ENCODE data around the gene MAFG.

Gene MAFG

DNA sequence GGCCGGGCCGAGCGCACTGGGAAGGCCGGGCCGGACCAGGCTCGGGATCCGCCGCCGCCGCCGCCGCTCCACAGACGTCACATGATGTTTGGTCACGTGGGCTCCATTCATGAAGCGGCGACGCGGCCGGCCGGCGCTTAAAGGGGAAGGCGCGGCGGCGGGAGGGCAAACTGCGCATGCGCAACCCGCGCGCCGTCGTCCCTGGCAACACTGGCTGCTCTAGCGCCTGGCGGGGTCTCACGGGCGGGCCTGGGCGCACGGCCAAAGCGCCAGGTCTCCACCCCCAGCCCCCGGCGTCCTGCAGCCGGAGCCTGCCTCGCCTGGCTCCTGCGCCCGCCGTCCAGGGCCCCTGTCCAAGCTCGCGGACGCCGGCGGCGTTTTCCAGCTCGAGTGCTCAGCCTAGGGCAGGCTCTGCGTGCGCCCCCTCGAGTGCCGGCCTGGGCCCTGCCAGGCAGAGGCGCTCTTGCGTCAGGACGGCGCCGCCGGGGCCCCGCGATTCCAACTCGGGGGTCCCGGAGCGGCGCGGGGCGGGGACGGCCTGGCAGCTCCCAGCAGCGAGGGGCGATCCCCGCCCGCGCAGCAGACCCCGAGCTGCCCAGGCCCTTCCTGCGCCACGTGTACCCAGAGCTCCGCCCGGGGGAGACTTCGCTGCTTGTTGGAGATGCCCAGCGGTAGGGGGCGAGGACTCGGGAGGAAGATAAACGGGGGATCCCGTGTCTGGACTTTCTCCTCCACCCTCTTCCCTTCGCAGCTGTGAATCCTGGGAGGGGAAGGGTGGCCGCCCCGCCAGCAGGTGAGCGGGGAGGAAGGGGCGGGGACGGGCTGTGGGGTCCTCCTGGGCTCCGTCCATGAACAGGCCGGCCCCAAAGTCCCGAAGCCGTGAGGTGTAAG, at the start of gene MAFG:
MAFG (minus strand) TSS at position 83 of the 891 bp plus-strand sequence. CDS start 4,550 bp downstream, outside the sequence.
- peak; percentile 82 for DNase-seq

GRCh38 chr17:81976332-81977210, 49.0 kb upstream of the MAFG start:
- no peak for DNase-seq

- DNase-seq, result no peak
Observed at GRCh38 chr17:81973432-81973831, 45.9 kb upstream of the MAFG start.

GRCh38 chr17:81968850-81969812, 41.6 kb upstream of the MAFG start:
- DNase-seq, result no peak

- no peak for DNase-seq
Observed at GRCh38 chr17:81968396-81968745, 40.8 kb upstream of the MAFG start.

DNA sequence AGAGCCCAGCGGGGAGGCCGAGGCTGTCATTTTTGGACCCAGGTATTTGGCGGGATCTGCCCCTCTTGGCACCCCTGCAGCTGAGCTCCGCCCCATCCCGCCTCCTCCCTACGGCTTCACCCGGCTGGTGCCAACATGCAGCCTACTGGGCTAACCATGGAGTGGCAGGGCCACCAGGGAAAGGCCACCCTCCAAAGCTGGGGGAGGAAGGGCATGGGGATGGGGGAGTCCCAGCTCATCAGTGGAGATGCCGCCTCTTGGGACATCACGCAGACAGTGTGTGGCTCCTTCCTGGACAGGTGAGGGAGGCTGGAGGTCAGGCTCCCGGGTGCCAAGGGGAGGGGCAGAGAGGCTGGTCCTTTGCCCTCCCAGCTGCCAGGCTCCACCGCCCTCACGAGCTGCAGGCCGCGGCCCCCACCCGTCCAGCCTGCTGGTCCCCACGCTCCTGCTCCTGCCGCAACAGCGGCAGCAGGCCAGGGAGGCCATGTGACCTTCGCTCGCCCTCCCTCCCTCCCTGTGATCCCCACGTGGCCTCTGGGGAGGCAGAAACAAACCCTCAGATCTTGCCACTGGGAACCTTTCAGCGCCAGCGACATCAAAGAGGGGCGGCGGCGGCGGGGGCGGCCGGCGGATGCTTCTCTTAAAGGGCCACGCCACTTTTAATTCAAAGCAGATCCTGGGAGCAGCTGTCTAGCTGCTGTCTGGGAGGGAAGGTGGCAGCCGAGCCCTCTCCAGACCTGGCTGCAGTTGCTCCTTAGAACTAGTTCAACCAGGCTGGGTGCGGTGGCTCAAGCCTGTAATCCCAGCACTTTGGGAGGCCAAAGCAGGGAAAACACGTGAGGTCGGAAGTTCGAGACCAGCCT, 40.2 kb upstream of the MAFG start:
- DNase-seq, result peak; percentile 61

DNA sequence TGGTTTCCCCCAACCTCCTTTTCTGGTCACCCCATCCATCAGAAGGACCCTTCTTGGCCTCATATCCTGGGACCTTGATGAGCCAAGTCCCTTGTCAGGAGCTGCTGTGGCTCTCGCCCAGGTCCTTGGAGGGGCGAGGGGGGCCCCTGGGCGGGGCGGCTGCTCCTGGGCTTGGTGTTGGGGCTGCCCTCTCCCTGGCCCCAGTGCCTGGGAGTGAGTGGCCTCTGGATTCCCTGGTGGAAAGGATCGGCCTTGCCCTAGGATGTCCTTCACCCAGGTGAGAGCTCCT, 39.7 kb upstream of the MAFG start:
- no peak for DNase-seq

DNA sequence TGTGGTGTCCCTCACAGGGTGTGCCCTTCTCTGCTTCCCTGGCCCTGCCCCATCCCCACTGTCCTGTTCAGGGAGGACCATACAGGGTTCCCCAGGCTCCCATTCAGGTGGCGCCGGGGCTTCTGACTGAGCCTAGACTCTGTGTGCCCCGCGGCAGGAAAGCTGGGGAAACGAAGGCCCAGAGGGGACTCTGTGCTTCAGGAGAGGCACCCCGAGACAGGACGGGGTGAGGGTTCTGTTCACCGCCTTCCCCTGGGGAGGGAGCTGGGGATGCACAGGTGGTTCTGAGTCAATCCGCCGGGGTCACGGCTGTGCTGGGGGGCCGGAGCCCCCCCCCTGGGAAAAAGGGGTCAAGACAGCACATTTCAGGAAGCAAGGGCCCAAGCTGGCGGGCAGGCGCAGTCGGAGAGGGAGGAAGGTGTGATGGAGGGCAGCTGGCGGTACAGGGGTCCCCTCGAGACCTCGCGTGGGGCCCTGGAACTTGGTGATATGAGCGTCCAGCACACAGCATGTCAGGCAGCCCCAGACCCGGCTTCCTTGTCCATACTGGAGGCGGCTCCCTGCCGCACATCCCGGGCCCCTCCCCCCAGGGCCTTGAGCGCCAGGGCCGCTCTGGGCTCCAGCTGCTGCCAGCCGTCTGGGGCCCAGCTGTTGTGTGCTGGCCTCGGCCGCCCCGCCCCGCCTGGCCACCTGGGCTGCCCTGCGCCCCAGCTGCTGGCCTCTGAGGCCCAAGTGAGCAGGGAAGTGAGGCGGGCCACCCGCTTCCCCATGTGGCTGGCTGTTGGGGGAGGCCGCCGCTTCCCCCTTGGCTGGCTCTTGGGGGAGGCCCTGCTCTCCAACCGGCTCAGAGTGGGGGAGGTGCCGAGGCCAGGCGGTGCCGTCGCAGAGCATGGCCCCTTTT, 39.1 kb upstream of the MAFG start:
- peak; percentile 56 for DNase-seq

DNA sequence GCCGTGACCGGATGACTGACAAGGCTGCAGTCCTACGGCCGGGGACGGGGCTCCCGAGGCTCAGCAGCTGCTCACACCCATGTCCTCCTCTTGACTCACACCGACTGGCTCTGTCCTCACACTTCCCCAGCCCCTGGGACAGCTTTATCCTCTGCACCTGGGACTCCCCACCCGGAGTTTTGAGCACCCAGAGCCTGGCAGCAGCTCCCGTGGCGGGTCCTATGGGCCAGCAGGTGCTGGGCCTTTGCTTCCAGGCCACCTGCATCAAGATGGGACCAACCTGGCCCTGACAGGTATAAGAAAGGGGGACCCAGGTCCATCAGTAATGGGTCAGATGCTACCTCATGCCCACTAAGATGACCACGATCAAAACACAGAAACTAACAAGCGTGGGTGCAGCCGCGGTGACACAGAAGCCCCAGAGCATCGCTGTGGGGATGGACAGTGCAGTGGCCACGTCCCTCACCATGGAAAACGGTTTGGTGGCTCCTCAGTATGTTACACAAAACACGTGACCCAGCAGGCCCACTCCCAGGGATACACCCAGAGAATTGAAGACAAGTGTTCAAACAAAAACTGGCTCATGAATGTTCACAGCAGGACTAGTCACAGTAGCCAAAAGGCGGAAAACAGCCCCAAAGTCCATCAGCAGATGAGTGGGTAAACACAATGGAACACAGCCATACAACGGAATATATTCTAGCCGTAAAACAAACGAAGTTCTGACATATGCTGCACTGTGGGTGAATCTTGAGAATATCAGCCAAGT, 36.7 kb upstream of the MAFG start:
- no peak for DNase-seq

DNA sequence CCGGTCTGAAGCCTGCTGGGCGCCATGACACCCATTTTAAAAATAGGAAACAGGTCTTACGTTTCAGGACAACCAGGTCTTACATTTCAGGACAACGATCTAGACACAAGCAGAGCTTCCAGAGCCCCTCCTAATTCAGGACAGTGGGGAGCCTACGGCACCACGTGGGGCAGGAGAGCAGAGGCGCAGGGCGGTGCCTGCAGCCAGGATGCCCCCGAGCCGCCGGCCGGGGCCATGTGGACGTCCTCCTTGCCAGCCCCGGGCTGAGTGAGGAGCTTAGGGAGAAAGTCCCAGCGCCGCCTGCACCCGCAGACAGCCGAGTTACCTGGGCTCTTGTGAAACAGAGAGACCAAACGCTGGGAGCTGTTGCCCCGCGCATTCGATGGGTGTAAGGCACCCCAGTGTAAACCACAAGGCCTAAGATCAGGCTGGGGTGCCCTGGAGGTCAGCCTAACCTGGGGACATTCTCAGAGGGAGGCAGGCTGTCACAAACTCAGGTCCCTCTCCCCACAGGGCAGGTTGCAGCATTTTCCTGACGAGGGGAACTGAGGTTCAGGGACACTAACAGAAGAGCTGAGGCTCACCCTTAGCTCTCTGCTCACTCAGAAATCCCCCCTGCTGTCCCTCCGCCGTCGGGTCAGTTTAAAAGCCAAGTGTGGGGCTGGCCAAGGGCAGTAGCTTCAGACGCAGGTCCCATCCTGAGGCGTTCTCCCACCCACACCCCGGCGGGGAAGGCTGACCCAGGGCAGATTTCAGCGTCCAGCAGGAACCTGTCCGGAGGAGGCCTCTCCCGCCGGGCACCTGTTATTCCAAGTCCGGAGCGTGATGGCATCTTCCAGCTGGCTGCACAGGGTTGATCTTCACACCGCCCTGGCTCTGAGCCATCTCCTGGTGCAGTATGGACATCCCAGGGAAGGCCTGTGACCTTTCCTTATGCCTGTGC, 35.2 kb upstream of the MAFG start:
- DNase-seq, result no peak

DNA sequence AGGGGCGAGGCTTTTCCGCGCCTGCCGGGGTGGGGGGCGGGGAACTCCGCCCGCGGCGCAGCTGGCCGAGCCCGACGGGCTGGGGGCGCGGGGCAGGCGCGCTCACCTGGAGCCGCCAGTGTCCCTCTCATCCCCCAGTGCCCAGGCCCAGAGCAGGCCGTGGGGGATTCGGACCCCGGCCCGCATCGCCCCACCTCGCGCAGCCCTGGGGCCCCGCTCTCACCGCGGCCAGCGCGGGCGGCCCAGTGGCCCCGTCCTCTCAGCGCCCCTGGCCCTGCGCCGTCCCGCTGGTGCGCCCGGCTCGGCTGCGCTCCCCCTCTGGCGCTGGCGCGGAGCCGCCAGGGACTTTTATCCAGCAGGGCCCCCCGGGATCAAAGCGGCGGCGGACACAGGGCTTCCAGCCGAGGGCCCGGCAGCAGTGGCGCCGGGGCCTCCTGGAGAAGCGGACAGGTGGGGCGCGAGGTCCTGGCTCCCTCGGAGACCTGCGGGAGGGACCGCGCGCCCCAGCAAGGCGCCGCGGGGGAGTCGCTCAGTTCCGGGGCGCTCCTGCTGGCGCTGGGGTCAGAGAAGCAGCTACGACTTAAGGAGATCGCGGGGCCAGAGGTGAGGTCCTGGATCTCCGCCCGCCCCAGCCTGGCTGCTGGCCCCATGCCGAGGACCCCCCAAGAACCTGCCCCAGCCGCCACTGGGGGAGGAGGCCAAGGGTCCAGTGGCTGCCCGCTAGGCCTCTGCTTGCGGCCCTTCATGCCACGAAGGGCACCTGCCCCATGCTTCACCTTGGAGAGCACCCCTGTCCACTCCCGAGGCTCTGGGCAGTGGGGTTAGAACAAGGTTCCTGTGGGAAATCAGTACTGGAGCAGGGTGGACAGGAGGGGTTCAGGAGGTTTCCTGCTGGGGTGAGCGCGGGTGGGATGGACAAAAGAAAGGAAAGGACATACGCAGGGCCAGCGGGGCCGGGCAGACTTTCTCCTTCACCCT, 34.3 kb upstream of the MAFG start:
- DNase-seq, result no peak

DNA sequence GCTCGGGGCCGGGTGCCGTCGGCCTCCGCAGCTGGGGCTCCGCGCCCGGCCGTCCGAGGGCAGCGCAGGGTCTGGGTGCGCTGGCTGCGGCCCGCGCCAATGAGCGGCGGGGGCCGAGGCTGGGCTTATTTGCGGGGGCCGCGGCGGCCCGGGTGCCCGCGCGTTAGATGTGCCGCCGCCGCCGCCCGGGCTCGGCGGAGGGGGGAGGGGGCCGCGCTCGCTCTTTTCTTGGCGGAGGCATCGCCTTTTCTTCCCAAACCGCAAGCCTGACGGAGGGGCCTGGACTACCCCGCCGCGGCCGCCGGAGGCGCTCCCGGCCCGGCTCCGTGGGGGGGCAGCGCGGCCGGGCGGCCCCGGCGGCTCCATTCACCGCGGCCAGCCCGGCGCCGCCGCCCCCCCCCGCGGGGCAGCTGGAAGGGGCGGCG, 33.6 kb upstream of the MAFG start, which contains the start of gene NOTUM:
NOTUM (minus strand) TSS at position 101 of the 425 bp plus-strand sequence. CDS start 278 bp downstream, outside the sequence.
- DNase-seq, result no peak

DNA sequence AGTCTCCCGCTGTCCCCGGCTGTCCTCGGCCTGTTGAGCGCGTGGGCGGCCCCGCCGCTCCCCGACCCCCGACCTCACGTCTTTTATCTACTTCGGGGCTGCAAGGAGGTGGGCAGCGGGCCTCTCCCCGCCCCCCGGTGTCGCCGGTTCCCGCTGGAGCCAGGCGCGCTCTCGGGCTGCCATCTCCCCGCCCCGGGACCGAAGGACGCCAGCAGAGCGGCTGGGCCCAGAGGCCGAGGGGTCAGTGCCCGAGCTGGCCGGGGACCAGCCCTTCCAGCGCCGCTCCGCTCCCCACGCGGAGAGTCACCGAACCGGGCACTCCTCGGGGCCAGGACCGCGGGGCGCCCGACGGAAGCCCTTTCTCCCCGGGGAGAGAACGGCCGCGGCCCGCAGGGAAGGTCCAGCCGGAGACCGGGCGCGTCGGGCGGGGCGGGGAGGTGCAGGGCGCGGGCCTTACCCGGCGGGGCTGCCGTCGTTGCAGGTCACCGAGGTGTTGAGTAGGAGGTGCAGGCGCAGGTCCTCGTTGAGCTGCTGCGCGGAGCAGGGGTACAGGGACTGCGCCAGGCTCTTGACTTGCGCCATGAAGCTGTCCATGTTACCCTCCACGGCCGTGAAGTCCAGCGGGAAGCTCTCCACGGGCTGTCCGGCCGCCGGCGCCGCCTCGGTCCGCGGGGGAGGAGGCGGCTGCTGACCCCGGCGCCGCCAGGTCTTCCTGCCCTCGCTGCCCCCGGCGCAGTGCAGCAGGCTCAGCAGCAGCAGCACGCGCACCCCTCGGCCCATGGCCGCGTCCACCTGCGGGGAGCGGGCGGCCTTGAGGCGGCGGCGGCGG, 32.8 kb upstream of the MAFG start:
- no peak for DNase-seq

- no peak for DNase-seq
Observed at GRCh38 chr17:81959362-81960129, 32.0 kb upstream of the MAFG start.

- DNase-seq, result no peak
Observed at GRCh38 chr17:81958633-81959342, 31.3 kb upstream of the MAFG start.

All from DMS 273 treated with DMSO at 0.1 percent for 48 hours (cell line).